ENCODE measurements around the gene LRRC8C. TPM values are rescaled to one million over a fixed set of nuclear protein-coding genes. Genes with fewer than 3 reads are reported as not detected.

LRRC8C gene
- total and polyA plus RNA-seq, 2 of the 8 experiments (the other 6 are each of a cell fraction or from before 2014, with no cell fraction given) = 1.1 to 2.1 TPM

- TF ChIP-seq CTCF (IDR thresholded peaks at IDR 0.05; ENCODE audit: control extremely low read depth in 1 of 3, insufficient read depth in 1 of 3, low read depth in 1 of 3, low read length in 3 of 3) (peak in 2 of 3 experiments; percentile 36 to 52; a peak in 2 of 4 replicates), RAD21 (IDR thresholded peaks at IDR 0.05 in 1 of 2, conservative IDR thresholded peaks at IDR 0.05 in 1 of 2; ENCODE audit: low read depth in 2 of 2, low read length in 2 of 2) (peak; percentile 51 to 52), SAP30 (IDR thresholded peaks at IDR 0.05; ENCODE audit: insufficient read depth, insufficient replicate concordance, low read length) (no peak), SUZ12 (IDR thresholded peaks at IDR 0.05; ENCODE audit: low read length) (no peak)
Measured at GRCh38 chr1:89598450-89599331, 34.2 kb upstream of the LRRC8C start (continued).

Data from H1 (cell line).